ENCODE results near the gene SH3BP2.

Gene SH3BP2

DNA sequence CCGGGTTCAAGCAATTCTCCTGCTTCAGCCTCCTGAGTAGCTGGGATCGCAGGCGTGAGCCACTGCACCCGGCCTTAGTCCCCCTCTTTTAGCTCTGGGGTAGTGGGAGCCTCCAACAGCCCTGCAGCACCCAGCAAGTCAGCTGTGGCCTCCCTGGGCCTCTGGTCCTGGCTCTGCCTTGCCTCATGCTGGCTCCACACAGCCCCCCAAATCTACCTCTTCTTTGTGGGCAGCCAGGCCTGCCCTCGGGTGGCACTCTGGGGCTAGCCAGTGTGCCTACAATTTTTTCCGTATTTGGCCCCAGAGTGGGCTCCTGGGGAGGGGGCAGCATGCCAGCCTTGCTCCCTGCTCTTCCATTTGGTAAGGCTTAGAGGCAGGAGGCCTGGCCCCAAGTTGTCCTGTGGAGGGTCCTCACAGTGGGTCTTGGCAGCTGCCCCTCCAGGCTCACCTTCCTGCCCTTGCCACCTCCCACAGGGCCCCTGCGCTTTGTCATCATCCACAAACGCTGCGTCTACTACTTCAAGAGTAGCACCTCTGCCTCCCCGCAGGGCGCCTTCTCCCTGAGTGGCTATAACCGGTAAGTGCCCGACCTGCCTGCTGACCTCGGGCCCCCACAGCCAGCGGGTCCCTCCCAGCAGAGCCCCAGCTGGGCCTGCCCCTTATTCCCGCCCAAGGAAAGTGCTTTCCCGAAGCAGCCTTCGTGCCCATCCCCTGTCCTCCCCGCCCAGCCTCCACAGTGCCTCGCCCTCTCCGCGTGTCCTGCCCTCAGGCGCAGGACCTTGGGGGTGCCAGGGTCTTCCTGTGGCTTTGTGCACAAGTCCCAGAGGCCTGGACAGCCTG is 29.8 kb downstream of the SH3BP2 start:
- no peak for DNase-seq

DNA sequence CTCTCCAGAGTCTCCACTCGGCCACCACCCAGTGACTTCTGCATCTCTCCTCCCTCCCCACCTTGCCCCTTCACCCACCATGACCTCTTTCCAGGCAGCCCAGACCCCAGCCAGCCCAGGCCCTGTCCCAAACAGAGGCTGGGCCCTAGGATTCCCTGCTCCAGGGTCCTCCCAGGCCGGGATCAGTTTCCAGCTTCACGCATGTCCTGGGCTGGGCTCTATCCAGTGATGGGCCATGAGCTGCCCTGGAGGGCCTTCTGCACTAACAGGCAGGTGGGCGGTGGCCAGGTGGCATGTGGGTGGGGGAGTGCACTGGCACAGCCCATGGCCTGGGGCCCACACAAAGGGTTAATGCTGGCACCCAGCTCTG is 30.4 kb downstream of the SH3BP2 start:
- DNase-seq = no peak

DNA sequence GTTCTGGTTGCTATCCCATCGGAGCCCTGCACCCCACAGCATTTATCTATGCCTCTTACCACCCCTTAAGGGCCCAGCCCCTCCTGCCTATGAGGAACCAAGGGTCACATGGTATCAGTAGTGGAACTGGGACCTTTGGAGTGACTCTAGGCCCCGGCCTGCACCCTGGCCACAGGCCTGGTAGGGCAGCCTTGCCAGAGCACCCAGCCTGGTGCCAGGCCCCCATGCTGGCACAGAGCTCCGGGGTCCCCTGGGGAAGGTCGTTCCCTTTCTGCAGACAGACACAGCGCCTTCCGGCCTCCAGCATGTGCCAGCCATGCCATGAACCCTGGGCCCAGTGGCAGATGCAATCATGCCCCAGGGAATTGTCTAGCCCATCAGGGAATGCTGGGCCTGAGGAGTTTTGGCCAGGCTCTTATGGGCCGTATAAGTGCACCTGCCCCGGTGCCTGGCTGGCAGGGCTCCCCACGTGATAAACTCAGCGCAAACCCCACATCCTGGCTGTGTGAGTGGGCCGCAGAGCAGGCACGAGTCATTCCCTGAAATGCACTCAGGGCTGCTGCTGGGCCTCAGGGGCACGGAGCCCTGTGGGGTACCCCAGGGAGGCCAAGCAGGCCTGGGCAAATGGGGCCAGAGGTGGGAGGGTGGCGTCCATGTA is 30.9 kb downstream of the SH3BP2 start:
- DNase-seq = no peak

DNA sequence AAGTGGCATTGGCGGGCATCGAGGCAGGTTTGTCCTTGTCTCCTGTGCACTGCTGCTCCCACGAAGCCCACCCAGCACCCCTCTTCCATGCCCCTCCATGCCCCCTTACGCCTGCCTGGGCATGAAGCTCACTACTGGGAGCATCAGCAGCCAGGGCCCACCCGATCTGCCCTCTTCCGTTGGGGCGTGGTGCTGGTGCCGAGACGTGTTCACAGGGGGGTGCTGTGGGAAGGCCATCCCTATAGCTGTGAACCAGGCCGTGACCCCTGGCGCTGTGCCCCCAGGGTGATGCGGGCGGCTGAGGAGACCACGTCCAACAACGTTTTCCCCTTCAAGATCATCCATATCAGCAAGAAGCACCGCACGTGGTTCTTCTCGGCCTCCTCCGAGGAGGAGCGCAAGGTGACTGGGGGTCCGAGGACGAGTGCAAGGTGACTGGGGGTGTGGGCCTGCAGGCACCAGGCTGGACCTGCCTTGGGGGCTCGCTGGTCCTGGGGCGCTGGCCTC is 31.5 kb downstream of the SH3BP2 start:
- DNase-seq = no peak

DNA sequence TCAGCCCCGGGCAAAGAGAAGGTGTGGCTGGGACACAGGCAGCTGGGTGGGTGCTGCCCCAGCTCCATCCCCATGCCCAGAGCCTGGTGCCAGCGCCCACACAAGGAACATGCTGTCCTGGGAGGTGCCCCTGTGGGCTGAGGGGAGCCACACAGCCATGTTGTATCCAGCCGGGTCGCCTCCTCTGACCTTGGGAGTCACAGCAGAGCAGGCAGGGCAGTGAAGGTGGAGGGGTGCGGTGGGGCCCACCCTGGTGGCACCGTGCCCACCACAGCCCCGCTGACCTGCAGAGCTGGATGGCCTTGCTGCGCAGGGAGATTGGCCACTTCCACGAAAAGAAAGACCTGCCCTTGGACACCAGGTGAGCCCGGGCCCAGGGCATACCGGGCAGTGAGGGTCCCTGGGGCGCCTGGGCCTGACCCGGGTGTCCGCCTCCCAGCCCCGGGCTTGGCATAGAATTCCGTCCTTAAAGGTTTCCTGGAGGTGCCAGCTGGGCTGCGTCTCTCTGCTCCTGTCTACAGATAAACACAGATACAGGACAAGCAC is 32.0 kb downstream of the SH3BP2 start:
- DNase-seq = no peak

DNA sequence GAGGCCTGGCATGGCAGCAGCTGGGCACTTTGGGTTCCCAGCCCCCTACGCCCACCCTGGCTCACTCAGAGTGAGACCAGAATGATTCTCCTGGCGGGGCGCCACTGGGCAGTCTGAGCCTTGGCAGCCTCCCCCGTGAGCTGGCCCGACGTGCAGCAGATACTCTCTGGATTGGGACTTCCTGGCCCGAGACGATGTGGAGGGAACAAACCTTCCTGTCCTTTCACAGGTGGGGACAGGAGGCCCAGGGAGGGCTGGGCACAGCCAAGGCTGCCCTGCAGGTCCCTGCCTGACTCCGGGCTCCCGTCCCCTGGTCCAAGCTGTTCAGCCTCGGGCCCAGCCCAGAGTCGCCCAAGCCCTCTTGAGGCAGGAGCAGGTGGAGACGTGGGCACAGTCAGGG is 32.9 kb downstream of the SH3BP2 start:
- DNase-seq = no peak

DNA sequence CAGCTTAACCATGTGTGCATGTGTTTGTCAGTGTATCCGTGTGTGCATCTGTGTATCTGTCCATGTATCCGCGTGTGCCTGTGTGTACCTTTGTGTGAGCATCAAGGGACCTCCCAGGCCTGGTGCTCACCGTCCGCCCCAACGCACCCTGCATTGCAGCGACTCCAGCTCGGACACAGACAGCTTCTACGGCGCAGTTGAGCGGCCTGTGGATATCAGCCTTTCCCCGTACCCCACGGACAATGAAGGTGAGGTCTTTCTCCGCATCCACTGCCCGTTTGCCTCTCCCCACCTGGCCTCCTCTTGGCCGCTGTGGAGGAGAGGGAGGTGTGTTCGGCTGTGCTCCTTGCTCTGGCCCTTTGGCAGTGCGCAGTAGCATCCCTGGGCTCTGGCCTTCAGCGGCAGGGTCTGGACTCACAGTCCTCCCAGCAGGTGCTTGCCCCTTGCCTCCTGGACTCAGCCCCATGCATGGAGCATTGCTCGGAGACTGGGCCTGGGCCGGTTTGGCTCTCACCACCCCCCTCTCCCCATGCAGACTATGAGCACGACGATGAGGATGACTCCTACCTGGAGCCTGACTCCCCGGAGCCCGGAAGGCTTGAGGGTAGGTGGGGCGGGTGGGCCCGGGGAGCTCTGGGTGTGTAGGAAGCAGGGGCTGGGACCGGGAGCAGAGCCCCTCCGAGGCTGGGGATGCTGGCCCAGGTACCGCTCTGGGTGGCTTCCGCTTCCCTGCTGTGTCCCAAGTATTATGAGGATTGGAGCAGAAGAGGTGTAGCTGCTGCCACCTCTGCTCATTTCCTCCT is 34.4 kb downstream of the SH3BP2 start:
- no peak for DNase-seq

DNA sequence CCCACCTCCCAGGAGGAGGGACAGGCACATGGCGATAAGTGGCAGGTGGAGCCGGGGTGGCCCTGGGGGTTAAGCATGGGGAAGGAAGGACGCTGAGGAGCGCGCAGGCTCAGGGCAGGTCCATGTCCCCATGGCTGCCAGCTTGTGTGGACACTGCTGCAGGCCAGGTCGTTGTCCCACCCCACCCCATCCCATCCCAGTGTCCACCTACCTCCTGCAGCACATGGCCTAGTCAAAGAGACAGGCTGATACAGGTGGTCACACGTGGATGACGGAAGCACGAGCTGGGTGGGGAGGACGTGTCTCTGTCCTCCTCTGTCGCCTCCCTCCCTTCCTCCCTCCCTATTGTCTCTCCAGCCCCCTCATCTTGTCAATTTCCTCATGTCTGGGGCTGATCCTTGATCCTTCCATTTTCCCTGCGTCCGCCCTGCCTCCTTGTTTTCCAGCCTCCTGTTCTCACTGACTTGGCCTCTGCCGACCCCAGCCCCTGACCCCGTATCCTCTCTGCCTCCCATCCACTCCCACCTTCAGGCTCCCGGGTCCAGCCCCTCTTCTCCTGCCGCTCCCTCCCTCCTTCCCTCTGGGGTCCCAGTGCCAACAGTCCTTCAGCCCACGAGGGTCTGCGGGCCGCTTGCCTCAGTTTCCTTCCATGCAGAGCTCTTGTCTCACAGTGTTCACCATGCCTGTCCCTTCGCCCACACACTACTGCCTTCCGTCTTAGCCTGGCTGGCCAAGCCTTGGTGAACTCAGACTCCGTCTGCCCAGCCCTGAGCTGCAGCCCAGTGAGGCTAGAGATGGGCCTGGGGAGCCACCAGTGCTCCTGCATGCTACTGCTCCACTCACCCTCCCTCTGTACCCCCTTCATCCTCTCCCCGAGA is 35.2 kb downstream of the SH3BP2 start:
- DNase-seq = no peak

DNA sequence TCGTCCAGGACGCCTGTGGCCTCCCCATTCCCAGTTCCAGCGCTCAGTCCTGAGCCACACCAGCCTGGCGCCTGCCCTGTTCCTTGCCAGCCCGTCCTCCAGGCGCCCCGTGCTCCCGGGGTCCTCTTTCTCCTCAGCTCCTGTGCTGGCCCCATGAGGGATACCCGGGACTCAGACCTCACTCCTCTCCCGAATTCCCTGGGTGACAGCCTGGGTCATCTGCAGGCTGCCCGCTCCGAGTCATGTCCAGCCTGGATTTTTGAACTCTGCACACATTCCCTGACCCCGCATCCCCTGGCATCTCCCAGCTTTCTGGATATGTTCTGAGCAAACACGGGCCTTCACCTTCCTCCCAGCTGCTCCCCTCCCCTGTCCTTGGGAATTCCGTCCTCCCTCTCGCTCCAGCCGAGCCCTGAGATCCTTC is 35.9 kb downstream of the SH3BP2 start:
- DNase-seq = no peak

DNA sequence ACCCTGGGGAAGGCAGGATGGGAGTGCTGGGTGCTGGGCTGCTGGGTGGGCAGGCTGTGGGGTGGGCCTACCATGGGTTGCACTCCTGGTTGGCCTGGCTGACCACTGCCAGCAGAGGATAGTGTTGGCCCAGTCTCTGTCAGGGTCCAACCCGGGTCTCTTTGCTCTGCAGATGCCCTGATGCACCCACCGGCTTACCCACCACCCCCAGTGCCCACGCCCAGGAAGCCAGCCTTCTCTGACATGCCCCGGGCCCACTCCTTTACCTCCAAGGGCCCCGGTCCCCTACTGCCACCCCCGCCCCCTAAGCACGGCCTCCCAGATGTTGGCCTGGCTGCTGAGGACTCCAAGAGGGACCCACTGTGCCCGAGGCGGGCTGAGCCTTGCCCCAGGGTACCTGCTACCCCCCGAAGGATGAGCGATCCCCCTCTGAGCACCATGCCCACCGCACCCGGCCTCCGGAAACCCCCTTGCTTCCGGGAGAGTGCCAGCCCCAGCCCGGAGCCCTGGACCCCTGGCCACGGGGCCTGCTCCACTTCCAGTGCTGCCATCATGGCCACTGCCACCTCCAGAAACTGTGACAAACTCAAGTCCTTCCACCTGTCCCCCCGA is 36.5 kb downstream of the SH3BP2 start:
- no peak for DNase-seq

DNA sequence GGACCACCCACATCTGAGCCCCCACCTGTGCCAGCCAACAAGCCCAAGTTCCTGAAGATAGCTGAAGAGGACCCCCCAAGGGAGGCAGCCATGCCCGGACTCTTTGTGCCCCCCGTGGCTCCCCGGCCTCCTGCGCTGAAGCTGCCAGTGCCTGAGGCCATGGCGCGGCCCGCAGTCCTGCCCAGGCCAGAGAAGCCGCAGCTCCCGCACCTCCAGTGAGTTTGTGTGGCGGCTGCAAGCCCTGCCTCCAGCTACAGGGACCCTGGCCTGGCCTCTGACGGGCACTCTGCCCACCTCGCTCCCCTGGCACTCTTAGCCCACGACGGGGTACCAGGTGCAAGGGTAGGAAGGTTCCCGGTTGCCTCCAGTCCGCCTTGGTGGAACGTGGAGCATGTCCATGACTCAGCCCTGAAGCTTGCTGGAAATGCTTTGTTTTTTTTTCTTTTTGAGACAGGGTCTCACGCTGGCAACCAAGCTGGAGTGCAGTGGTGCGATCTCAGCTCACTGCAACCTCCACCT is 37.1 kb downstream of the SH3BP2 start:
- DNase-seq = no peak

DNA sequence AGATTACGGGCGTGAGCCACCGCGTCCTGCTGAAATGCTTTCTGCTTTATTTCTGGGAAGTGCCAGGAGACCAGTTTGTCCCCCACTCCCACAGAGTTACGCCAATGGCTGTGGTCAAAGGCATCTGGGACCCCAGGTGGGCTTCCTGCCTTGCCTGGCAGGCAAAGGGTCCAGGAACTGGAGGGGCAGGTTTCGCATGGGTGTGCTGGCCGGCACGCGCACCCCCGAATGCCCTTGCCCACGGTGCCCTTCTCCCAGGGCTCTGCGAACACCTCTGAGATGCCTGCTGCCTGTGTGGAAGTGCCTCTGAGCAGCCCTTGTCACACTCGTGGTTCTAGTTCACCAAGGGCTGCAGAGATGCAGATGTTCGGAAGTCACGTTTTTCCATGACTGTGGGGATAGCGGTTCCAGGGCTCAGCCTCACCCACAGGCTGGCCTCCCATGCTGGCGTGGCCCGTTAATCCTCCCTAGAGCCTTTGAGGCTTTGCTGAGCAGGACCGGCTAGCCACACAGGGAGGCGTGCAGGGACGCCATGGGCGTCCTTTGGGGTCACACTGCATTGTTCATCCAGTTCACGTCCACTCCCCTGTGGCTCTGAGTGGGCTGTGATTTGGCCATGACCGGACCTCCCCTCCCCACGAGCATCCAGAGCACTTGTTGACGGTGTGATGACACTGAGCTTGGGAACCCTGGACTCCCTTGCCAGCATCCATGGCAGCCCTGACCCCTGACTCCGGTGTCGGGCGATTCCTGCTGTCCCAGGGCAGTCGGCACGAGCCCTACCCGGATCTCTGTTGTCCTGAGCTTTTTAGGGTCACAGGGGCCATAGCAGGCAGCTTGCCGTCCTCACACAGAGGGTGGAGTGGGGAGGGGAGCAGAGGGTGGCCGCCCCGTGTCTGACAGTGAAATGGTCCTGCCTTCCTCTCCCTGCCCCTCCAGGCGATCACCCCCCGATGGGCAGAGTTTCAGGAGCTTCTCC is 38.0 kb downstream of the SH3BP2 start:
- DNase-seq = no peak

DNA sequence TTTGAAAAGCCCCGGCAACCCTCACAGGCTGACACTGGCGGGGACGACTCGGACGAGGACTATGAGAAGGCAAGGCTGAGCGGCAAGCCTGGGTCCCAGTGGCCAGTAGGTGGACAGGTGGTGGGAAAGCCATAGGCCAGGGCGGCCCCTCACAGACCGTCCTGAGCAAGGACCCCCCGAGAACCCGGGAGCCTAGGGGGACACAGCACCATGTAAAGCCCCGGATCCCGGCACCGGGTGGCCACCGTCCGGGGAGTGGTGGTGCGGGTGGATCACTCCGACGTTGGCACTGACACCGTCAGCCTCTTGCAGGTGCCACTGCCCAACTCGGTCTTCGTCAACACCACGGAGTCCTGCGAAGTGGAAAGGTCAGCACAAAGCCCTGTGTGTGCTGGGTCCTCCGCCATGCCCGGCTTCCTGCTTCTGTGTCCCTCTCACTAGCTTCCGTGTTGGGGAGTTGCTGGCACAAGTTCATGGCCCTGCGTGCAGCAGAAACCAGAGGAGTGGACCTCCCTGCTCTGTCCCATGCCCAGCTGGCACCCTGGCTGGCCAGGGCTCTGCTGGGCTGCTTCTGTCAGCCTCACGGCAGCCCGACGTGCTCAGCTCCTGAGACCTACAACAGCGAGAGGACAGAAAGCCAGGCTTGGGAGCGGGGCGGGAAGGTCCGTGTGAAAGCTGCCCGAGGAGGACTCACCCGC is 38.9 kb downstream of the SH3BP2 start:
- no peak for DNase-seq

DNA sequence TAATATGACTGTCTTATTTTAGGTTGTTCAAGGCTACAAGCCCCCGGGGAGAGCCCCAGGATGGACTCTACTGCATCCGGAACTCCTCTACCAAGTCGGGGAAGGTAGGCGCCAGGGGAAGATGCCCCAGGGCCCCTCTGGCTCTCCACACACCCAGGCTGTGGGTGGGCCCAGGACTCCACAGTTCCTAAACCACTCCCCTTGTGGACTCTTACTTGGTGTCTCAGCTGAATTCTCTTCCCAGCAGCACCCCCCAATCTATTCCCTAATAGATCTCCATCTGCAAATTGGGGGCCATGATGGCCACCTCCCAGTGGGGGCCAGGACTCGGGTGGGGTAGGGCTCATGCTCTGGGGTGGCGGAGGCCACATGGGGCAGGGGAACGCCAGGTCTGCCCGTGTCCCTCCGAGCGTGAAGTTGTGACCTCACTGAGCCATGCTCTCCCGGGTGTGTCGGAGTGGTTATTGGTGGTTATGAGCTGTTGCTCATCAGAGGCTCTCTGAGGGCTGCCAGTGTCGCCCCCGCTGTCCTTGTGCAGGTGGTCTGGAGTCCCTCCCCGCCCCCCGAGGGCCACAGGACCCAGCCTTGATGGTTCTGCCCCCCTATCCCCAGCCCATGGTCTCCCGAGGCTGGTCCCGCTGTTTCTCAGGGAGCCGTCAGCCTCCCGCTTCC is 39.6 kb downstream of the SH3BP2 start:
- no peak for DNase-seq

DNA sequence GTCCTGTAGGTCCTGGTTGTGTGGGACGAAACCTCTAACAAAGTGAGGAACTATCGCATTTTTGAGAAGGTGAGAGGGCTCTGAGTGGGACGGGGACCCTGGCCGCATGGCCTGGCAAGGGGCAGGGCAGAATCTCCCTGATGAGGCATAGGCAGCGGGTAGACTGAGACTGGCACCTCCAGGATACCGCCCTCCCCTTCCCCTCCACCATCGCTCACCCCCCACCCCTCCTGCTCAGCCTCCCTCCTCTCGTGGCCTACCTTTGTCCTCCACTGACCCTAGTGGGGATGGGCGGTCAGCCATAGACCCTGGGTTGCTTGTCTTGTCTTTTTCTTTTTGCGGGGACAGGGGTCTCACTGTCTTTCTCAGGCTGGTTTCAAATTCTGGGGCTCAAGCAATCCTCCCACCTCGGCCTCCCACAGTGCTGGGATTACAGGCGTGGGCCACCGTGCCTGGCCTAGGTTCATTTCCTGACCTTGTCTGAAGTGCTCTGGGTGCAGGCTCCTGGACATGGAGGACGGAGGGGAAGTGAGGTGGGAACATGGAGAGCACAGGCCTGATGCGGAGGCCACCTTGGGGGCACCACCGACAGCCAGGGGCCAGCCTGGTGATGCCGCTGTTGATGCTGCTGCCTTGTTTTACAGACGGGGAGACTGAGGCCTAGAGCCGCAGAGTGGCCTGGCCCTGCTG is 40.2 kb downstream of the SH3BP2 start:
- no peak for DNase-seq

DNA sequence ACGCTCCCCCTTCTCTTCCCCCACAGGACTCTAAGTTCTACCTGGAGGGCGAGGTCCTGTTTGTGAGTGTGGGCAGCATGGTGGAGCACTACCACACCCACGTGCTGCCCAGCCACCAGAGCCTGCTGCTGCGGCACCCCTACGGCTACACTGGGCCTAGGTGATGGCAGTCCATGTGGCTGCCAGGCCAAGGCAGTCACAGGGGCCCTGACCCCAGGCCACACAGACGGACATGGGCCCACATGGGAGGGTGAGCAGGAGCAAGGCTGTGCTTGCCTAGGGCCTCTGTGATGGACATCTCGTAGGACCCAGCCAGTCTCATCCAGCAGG is 40.8 kb downstream of the SH3BP2 start:
- DNase-seq = no peak

DNA sequence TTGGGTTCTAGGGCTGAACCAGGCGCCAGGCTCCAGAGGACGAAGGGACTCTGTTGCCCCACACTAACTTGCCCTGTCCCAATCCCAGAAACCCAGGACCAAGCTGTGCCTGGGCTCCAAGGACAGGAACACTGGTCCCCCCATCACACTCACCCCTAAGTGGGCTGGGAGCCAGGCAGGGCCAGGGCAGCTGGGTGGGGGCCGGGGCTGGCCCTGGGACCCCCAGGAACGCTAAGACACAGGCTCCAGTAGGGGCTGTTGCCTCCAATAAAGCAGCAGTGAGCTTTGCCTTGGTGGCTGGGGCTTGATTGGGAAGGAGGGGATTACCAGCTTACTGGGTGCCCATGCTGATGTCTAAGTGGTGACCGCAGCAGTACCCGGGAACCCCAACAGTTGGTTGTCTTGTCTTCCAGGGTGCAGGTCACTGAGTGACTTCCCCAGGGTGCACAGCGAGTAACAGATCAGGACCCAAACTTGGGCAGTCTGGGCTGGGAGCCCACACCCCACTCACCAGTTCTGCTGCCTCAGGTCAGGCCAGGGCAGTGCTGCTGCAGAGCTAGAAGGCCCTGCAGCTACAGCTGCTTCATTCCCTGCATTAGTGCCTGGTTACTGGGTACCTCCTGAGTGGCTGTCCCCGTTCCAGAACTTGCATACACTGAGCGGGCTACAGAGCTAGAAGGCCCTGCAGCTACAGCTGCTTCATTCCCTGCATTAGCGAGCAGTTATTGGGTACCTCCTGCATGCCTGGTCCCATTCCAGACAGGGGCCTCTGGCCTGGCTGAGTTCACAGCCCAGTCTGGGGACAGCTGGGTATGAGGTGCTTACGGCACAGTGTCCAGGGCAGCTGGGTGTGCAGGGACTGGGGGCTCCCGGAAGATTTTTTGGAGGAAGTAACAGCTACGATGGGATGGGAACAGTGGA is 41.4 kb downstream of the SH3BP2 start:
- no peak for DNase-seq

All from NCI-H2029 (cell line).